ENCODE measurements around the gene OXLD1.
A peak's percentile ranks its signal among the peaks of the same experiment; 100 is the strongest.
"Not testable (repeated sequence)": the region's sequence is repeated elsewhere in the genome, so short reads cannot be mapped to it uniquely, and the experiment has no call there.

The OXLD1 gene

DNA sequence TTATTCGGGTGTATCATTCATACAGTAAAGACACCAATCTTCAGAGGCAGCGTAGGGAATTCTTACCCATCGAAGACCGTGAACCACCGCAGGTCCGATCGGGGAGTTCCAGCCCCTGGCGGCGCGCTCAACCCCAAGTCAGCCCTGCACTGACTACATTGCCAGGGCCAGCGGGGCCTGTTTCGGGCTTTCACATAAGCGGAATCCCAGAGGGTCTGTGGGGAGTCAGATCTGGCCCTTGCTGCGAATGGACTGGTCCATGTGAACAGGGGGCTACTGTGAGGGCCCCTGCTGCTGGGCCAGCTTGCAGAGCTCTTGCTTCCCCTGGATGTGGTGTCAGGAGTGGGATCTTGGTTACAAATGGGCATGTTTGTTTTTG is 17.7 kb downstream of the OXLD1 start:
- no peak for DNase-seq

- no peak for DNase-seq
Measured at GRCh38 chr17:81648013-81648706, 18.2 kb downstream of the OXLD1 start.

GRCh38 chr17:81647640-81648012 is 18.8 kb downstream of the OXLD1 start:
- DNase-seq: no peak

DNA sequence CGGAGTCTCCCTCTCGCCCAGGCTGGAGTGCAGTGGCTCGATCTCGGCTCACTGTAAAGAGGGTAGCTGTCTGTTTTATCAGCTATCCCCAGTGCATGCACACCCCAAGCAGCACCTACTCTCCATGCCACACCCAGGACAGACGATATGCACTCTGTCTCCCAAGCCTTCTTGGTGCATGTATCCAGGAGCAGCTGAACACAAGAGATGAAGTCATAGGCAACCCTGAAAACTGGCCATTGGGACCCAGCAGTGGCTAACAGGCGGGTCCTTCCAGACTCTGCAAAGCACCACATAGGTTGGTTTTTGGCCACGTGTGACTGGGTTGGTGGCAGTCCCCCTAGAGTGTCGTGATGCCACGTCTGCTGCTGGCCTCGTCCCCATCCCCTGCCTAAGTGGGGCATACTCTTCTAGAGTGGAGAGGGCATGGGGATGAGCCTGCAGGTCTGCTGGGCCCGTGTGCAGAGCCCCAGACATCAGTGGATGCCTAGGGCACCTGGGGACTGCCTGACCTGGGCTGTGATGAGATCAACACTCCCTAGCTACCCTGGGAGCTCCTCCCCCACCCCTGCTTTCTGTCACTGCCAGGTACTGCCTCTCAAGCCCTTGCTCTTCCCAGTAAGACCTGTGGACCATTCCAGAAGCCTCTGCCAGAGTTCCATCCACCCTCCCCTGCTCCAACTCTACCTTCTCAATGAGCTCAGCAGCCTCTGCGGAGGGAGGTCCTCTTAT is 19.4 kb downstream of the OXLD1 start:
- DNase-seq: no peak

DNA sequence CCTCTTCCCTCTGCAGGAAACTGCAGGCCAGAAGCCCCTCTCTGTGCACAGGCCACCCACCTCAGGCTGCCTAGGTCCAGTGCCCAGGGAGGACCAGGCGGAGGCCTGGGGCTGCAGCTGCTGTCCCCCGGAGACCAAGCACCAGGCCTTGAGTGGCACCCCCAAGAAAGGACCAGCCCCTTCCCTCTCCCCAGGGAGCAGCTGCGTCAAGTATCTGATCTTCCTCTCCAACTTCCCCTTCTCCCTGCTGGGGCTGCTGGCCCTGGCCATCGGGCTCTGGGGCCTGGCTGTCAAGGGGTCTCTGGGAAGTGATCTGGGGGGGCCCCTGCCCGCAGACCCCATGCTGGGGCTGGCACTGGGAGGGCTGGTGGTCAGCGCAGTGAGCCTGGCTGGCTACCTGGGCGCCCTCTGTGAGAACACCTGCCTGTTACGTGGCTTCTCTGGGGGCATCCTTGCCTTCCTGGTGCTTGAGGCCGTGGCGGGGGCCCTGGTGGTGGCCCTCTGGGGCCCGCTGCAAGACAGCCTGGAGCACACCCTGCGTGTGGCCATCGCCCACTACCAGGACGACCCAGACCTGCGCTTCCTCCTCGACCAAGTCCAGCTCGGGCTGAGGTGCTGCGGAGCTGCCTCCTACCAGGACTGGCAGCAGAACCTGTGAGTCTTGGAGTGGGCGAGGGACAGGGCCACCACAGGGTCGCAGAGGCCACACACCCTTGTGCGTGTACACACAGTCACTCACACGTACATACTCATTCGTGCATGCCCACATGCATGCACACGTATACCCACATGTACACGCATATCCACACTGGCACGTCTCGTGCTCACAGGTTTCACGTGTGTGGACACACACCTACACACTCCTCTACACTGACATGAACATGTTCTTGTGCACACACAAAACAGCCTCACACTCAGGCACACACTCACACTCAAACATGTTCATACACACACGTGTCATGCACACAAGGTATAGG is 21.1 kb downstream of the OXLD1 start:
- no peak for DNase-seq

GRCh38 chr17:81644496-81644895 is 21.9 kb downstream of the OXLD1 start:
- no peak for DNase-seq

GRCh38 chr17:81641825-81642489 is 24.4 kb downstream of the OXLD1 start:
- peak; percentile 65 for DNase-seq

DNA sequence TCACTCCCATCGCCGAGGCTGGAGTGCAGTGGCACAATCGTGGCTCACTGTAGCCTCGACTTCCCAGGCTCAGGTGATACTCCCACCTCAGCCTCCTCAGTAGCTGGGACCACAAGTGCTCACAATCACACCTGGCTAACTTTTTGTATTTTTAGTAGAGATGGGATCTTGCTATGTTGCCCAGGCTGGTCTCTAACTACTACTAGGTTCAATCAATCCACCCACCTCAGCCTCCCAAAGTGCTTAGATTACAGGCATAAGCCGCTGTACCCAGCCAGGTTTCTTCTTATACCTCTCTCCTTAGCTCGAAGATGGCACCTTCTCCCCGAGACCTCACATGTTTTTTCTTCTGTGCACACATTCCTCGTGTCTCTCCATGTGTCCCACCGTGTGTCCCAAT is 26.4 kb downstream of the OXLD1 start:
- DNase-seq: no peak

GRCh38 chr17:81638683-81639082 is 27.7 kb downstream of the OXLD1 start:
- DNase-seq: no peak

- DNase-seq: peak; percentile 87
Measured at GRCh38 chr17:81636505-81637288, 29.7 kb downstream of the OXLD1 start, which contains the start of the genes NPLOC4 and TSPAN10. NPLOC4 (minus strand) TSS chr17:81637112; CDS start chr17:81636930, 182 bp downstream. TSPAN10 (plus strand) TSS chr17:81637196; CDS start chr17:81642413, 5,217 bp downstream.

DNA sequence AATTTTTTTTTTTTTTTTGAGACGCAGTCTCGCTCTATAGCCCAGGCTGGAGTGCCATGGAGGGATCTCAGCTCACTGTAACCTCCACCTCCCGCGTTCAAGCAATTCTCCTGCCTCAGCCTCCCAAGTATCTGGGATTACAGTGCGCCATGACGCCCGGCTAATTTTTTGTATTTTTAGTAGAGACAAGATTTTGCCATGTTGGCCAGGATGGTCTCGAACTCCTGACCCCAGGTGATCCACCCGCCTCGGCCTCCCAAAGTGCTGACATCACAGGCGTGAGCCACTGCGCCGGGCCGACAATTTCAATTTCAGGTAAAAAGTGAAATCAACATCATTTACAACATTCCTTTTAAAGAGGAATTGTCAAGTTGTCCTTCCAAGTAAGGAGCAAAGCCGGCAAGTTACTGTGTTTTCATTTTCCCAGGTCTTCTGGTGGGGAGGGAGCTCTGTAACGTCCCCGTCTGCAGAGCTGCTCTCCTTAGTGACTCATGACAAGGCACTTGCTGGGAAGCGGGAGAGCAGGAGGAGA is 30.4 kb downstream of the OXLD1 start:
- no peak for DNase-seq

DNA sequence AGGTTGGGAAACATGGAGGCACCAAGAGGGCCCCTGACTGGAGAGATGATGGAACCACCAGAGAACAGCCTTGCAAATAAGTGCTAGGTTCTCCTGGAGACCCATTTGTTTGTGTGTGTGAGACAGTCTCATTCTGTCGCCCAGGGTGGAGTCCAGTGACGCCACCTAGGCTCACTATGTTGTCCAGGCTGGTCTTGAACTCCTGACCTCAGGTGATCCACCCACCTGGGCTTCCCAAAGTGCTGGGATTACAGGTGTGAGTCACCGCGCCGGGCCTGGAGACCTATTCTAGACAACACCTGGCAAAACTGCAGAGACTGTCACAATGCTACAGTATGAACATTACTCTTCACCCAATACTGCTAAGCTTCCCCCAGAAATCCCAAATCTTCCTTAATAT is 31.0 kb downstream of the OXLD1 start:
- no peak for DNase-seq

DNA sequence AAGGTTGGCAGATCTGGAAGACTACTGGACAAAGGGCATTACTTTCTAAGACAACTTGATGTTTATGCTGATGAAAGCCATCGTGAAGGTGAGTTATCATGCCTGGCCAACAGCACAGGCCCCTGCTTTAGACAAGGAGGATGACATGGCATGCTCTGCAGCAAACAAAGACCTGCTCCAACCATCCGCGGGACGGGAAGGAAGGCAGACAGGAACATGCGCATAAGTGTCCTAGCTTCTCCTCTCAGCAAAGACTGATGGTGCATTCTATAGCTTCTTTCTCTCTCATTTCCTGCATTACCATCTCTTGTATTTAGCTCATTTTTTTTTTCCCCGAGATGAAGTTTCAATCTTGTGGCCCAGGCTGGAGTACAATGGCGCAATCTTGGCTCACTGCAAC is 34.9 kb downstream of the OXLD1 start:
- no peak for DNase-seq

- DNase-seq: no peak
Measured at GRCh38 chr17:81630274-81630673, 36.1 kb downstream of the OXLD1 start.

DNA sequence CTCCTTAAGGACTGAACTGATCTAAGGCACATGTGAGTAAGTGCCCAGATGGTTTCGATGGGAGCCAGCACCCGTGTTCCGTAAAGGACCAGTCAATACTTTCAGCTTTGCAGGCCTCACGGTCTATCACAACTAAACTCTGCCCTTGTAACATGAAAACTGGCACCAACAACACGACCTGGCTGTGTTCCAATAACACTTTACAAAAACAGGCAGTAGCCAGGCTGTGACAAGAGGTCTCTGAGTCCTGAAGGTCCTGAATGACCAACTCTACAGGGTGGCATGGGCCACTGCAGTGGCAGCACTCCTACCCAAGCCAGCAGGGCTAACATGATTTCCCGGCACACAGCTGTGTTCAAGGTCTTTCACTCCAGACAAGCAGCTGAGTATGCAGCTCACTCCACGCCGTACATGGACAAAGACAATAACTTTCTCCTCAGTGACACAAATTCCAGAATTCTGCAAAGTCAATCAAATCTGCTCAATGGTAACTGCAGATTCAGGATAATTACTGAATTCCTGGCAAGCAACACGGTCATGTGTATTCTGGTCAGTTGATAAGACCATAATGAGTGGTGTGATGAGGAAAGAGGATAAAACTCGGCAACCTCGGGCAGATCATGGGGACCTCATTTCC is 44.8 kb downstream of the OXLD1 start:
- DNase-seq: no peak

- DNase-seq: not testable (repeated sequence)
Measured at GRCh38 chr17:81618307-81618706, 48.1 kb downstream of the OXLD1 start.

GRCh38 chr17:81616877-81617276 is 49.5 kb downstream of the OXLD1 start:
- no peak for DNase-seq

GRCh38 chr17:81615401-81615930 is 50.9 kb downstream of the OXLD1 start:
- no peak for DNase-seq

All from fibroblast of skin of scalp (primary cell).